Suprapubic skin (tissue), 4 donors: ENCODE data around the gene TAS1R2.

Experiments used
- CTCF ChIP-seq, 2 donors: fragments of 200-600 bp in 1 of 2; fragments of 450-650 bp in 1 of 2; sonication (generic) in 1 of 2; IDR thresholded peaks; one replicate each; pipeline ENCODE4 v1.5.1; 2016 to 2019; ENCODE audit warnings: antibody characterized with exemption in 2 of 2, mild to moderate bottlenecking in 1 of 2, moderate library complexity in 1 of 2
- EP300 ChIP-seq: sonication (generic); formaldehyde crosslinking; IDR thresholded peaks from one replicate; pipeline ENCODE4 v1.6.1; 2017; ENCODE audit warnings: antibody characterized with exemption
- POLR2A ChIP-seq, 2 donors: fragments of 450-650 bp; IDR thresholded peaks; one replicate each; pipeline ENCODE4 v1.6.1; 2017; ENCODE audit warnings: antibody characterized with exemption in 2 of 2, mild to moderate bottlenecking in 2 of 2, moderate library complexity in 2 of 2
- POLR2AphosphoS5 ChIP-seq, 3 donors: sonication (generic); formaldehyde crosslinking; IDR thresholded peaks; one replicate each; pipeline ENCODE4 v1.6.1; 2017; ENCODE audit warnings: antibody characterized with exemption in 3 of 3

GRCh38 chr1:18836654-18837053, 22.8 kb downstream of the TAS1R2 start:
- TF ChIP-seq CTCF (IDR thresholded peaks at IDR 0.05) (no peak), POLR2AphosphoS5 (IDR thresholded peaks at IDR 0.05) (no peak), POLR2A (IDR thresholded peaks at IDR 0.05) (no peak), EP300 (no peak)
